ENCODE data around the gene POLD3. TPM values are rescaled to one million over a fixed set of nuclear protein-coding genes. Genes with fewer than 3 reads are reported as not detected.

POLD3 gene
- polyA plus RNA-seq, 2 of the 4 experiments (the other 2 are of a cell fraction), result 20.7 to 36.3 TPM

GRCh38 chr11:74559934-74560309, 32.5 kb upstream of the POLD3 start:
- Histone ChIP-seq H3K9me3 (peaks cover 18% of the 10 kb centered on the region; the same call in 2 of the 3 replicates), H3K4me3 (no peak overlapping the region), H3K27ac (peak overlapping the region in 1 of 2 experiments; percentile 37; a peak in 3 of 6 replicates), H3K4me1 (peaks cover 9% of the 10 kb centered on the region), H3K4me2 (peak overlapping the region; percentile 36)
- FAIRE-seq (no peak), DNase-seq (ENCODE audit: low read depth in 1 of 2, low spot score in 1 of 2) (peak in 1 of 2 experiments; percentile 22), ATAC-seq (peak; percentile 59 to 64; a peak in 5 of 6 replicates)
- 52% methylated on average over 2 of the region's 2 CpGs for WGBS (ENCODE audit: missing lambda C conversion rate)
- TF ChIP-seq USF2 (IDR thresholded peaks at IDR 0.05) (no peak), POLR2AphosphoS2 (conservative IDR thresholded peaks at IDR 0.05; ENCODE audit: low read length) (no peak), TP53 (CRISPR knock-in tag; IDR thresholded peaks at IDR 0.05) (no peak), HDAC2 (IDR thresholded peaks at IDR 0.05) (no peak), SMC3 (IDR thresholded peaks at IDR 0.05) (no peak), TFCP2L1 (CRISPR knock-in tag; IDR thresholded peaks at IDR 0.05) (no peak), FOXS1 (CRISPR knock-in tag; IDR thresholded peaks at IDR 0.05) (no peak)
- ChIA-PET POLR2A (no interaction called here), CTCF (interaction anchor here (1.3 to 4.5 kb wide), 4 partner anchors 11 to 111 kb away, joined by 3 to 26 read pairs (median 15); no protein-coding TSS in a partner anchor)

- 67% methylated on average over 5 of the region's 5 CpGs for WGBS (ENCODE audit: missing lambda C conversion rate)
- Histone ChIP-seq H3K9me3 (peaks cover 5% of the 10 kb centered on the region; the same call in 1 of the 3 replicates), H3K27ac (0 out of 6 replicates have a peak overlapping the region, but pooled peaks of 1 of the 2 experiments have one; percentile 6), H3K4me3 (no peak overlapping the region), H3K4me1 (0 out of 3 replicates have a peak, but pooled peaks cover 8% of the 10 kb centered on the region), H3K4me2 (peak overlapping the region; percentile 32; the same call in 1 of the 3 replicates)
- DNase-seq (ENCODE audit: low read depth in 1 of 2, low spot score in 1 of 2) (no peak), FAIRE-seq (no peak), ATAC-seq (no peak)
- CTCF ChIA-PET, result interaction anchor here (0.6 to 12.2 kb wide), 11 partner anchors 10 to 602 kb away, joined by 3 to 387 read pairs (median 4); no protein-coding TSS in a partner anchor
- POLR2A ChIA-PET, result interaction anchor here (2.2 kb wide), 1 partner anchor 73 kb away, joined by 11 read pairs; the partner anchor contains the start of gene LIPT2
- TF ChIP-seq HOXB13 (CRISPR knock-in tag; IDR thresholded peaks at IDR 0.05; ENCODE audit: low read depth) (no peak), ZC3H11A (IDR thresholded peaks at IDR 0.05) (no peak), SMC3 (IDR thresholded peaks at IDR 0.05) (no peak), HES2 (IDR thresholded peaks at IDR 0.05) (no peak), CBX8 (IDR thresholded peaks at IDR 0.05) (no peak), POLR2A (IDR thresholded peaks at IDR 0.05; ENCODE audit: low read length) (no peak), CHD2 (IDR thresholded peaks at IDR 0.05; ENCODE audit: low read length, partially characterized antibody) (no peak), HMGXB4 (CRISPR knock-in tag; IDR thresholded peaks at IDR 0.05; ENCODE audit: borderline replicate concordance) (no peak), BHLHE40 (IDR thresholded peaks at IDR 0.05; ENCODE audit: low read depth, low read length) (no peak), FOSB (CRISPR knock-in tag; IDR thresholded peaks at IDR 0.05) (no peak)
Observed at GRCh38 chr11:74566146-74566960, 26.0 kb upstream of the POLD3 start.

GRCh38 chr11:74568028-74568427, 24.4 kb upstream of the POLD3 start:
- FAIRE-seq (no peak), DNase-seq (ENCODE audit: low read depth in 1 of 2, low spot score in 1 of 2) (no peak), ATAC-seq (no peak)
- no peaks in the 10 kb centered on the region for H3K9me3 ChIP-seq
- no peak overlapping the region for H3K4me2 ChIP-seq
- 38% methylated on average over 1 of the region's 1 CpG for WGBS (ENCODE audit: missing lambda C conversion rate)
- no peak overlapping the region for H3K4me3 ChIP-seq
- ChIA-PET POLR2A (no interaction called here), CTCF (interaction anchor here (0.8 to 12.2 kb wide), 6 partner anchors 9 to 313 kb away, joined by 3 to 387 read pairs (median 23); no protein-coding TSS in a partner anchor)
- H3K4me1 ChIP-seq, result peaks cover 12% of the 10 kb centered on the region; the same call in 1 of the 3 replicates
- H3K27ac ChIP-seq, result no peak overlapping the region
- TF ChIP-seq PBX3 (IDR thresholded peaks at IDR 0.05), result no peak
- no peak for TF ChIP-seq ATOH8 (CRISPR knock-in tag; IDR thresholded peaks at IDR 0.05; ENCODE audit: low read depth)
- no peak for TF ChIP-seq HEYL (CRISPR knock-in tag; IDR thresholded peaks at IDR 0.05)
- TF ChIP-seq E2F6 (IDR thresholded peaks at IDR 0.05; ENCODE audit: borderline replicate concordance, low read depth), result no peak
- TF ChIP-seq EHMT2 (IDR thresholded peaks at IDR 0.05; ENCODE audit: low read depth), result no peak
- TF ChIP-seq NR3C1 (IDR thresholded peaks at IDR 0.05), result no peak
- TF ChIP-seq MAFK (IDR thresholded peaks at IDR 0.05; ENCODE audit: partially characterized antibody), result no peak
- no peak for TF ChIP-seq RNF2 (IDR thresholded peaks at IDR 0.05; ENCODE audit: borderline replicate concordance, low read depth)
- no peak for TF ChIP-seq ESRRA (IDR thresholded peaks at IDR 0.05; ENCODE audit: borderline replicate concordance, low read length)
- TF ChIP-seq RFX5 (IDR thresholded peaks at IDR 0.05), result no peak
- no peak for TF ChIP-seq CBX8 (IDR thresholded peaks at IDR 0.05)
- no peak for TF ChIP-seq MAX (IDR thresholded peaks at IDR 0.05)
- TF ChIP-seq JUNB (IDR thresholded peaks at IDR 0.05), result no peak

All from A549 (cell line).